HAP-1 (cell line): Measurements from ENCODE around the gene TFF2.

Source experiments
- DNase-seq, 2 experiments: peaks; one replicate each; pipeline ENCODE4 v3.0.0-alpha.2; 2016 to 2020; ENCODE audit warnings: low spot score in 2 of 2
- H3K27me3 ChIP-seq: fragments of 250-450 bp; sonication (Bioruptor Pico); 2 replicates; pipeline ENCODE4 v1.5.1; 2020; ENCODE audit warnings: low read depth, mild to moderate bottlenecking, moderate library complexity
- H3K36me3 ChIP-seq: fragments of 250-450 bp; sonication (Bioruptor Pico); replicated peaks from 2 replicates; pipeline ENCODE4 v1.5.1; 2020; ENCODE audit warnings: mild to moderate bottlenecking
- H3K4me1 ChIP-seq: fragments of 250-450 bp; sonication (Bioruptor Pico); 2 replicates; pipeline ENCODE4 v1.5.1; 2020; ENCODE audit warnings: mild to moderate bottlenecking
- H3K4me3 ChIP-seq: fragments of 250-450 bp; sonication (Bioruptor Pico); 2 replicates; pipeline ENCODE4 v1.5.1; 2020; ENCODE audit warnings: mild to moderate bottlenecking, moderate library complexity
- H3K9me3 ChIP-seq: fragments of 250-450 bp; sonication (Bioruptor Pico); 2 replicates; pipeline ENCODE4 v1.5.1; 2020; ENCODE audit warnings: mild to moderate bottlenecking, moderate library complexity
- in situ Hi-C: fragments of 300-500 bp; cut with MboI; formaldehyde crosslinking; loops from 3 replicates; pipeline ENCODE4 v1.14.3; 2020; ENCODE audit warnings: low sequenced_read_pairs, inconsistent platforms, mixed read lengths

The TFF2 gene

GRCh38 chr21:42351626-42352440 lies 1.0 kb upstream of the TFF2 start:
- no peaks in the 10 kb centered on the region for H3K27me3 ChIP-seq
- no peaks in the 10 kb centered on the region for H3K36me3 ChIP-seq
- in situ Hi-C loops: no loop called here
- H3K4me3 ChIP-seq: no peak overlapping the region
- DNase-seq: no peak
- H3K9me3 ChIP-seq: no peaks in the 10 kb centered on the region
- H3K4me1 ChIP-seq: no peaks in the 10 kb centered on the region

- no peaks in the 10 kb centered on the region for H3K4me1 ChIP-seq
- no peaks in the 10 kb centered on the region for H3K27me3 ChIP-seq
- H3K9me3 ChIP-seq: no peaks in the 10 kb centered on the region
- DNase-seq: no peak
- no peak overlapping the region for H3K4me3 ChIP-seq
- in situ Hi-C loops: no loop called here
- H3K36me3 ChIP-seq: no peaks in the 10 kb centered on the region
Observed at GRCh38 chr21:42350318-42350910, 380 bp downstream of the TFF2 start.

GRCh38 chr21:42349420-42350317 lies 1.1 kb downstream of the TFF2 start:
- Histone ChIP-seq H3K9me3 (no peaks in the 10 kb centered on the region), H3K4me1 (no peaks in the 10 kb centered on the region), H3K27me3 (no peaks in the 10 kb centered on the region), H3K4me3 (no peak overlapping the region), H3K36me3 (no peaks in the 10 kb centered on the region)
- in situ Hi-C loops: no loop called here
- DNase-seq: no peak

- Histone ChIP-seq H3K27me3 (no peaks in the 10 kb centered on the region), H3K4me1 (no peaks in the 10 kb centered on the region), H3K4me3 (no peak overlapping the region), H3K9me3 (no peaks in the 10 kb centered on the region), H3K36me3 (no peaks in the 10 kb centered on the region)
- in situ Hi-C loops: no loop called here
- no peak for DNase-seq
Observed at GRCh38 chr21:42348762-42349161, 2.0 kb downstream of the TFF2 start.

DNA sequence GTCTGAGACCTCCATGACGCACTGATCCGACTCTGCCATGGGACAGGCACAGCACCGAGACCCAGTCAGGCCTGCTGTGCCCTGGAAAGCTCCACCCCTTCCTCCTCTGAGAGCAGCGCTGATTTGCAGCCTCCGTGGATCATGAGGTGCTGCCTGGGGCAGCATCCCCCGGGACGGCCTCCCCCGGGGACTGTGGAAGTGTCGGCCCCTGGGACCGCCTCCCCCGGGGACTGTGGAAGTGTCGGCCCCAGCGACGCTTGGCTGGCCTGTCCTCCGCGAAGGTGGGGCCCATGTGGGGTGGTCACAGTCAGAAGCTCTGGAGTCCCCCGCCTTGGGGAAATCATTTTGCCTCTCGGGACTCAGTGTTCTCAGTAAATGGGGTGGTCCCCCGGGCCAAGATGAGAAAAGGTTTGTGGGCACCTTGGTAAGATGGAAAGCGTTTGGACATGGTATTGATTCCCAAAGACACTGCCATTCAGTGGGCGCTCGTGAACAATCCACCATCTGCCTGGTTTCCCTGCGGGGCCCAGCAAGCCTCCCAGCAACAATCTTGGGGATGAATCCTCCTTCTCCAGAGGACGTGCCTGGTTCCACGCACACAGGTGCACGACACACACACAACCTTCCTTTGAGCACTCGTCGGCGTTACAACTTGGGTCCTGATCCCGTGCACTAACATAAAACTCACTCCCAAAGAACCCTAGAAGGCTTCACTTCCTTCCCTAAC lies 3.0 kb downstream of the TFF2 start:
- Histone ChIP-seq H3K36me3 (no peaks in the 10 kb centered on the region), H3K27me3 (no peaks in the 10 kb centered on the region), H3K9me3 (no peaks in the 10 kb centered on the region), H3K4me3 (no peak overlapping the region), H3K4me1 (no peaks in the 10 kb centered on the region)
- no peak for DNase-seq
- in situ Hi-C loops: no loop called here

GRCh38 chr21:42346866-42347600 lies 3.8 kb downstream of the TFF2 start:
- H3K9me3 ChIP-seq: no peaks in the 10 kb centered on the region
- no peaks in the 10 kb centered on the region for H3K36me3 ChIP-seq
- H3K27me3 ChIP-seq: no peaks in the 10 kb centered on the region
- H3K4me3 ChIP-seq: no peak overlapping the region
- DNase-seq: no peak
- in situ Hi-C loops: no loop called here
- no peaks in the 10 kb centered on the region for H3K4me1 ChIP-seq

GRCh38 chr21:42346441-42346840 lies 4.4 kb downstream of the TFF2 start:
- Histone ChIP-seq H3K27me3 (no peaks in the 10 kb centered on the region), H3K4me1 (no peaks in the 10 kb centered on the region), H3K4me3 (no peak overlapping the region), H3K9me3 (no peaks in the 10 kb centered on the region), H3K36me3 (no peaks in the 10 kb centered on the region)
- DNase-seq: no peak
- in situ Hi-C loops: no loop called here

DNA sequence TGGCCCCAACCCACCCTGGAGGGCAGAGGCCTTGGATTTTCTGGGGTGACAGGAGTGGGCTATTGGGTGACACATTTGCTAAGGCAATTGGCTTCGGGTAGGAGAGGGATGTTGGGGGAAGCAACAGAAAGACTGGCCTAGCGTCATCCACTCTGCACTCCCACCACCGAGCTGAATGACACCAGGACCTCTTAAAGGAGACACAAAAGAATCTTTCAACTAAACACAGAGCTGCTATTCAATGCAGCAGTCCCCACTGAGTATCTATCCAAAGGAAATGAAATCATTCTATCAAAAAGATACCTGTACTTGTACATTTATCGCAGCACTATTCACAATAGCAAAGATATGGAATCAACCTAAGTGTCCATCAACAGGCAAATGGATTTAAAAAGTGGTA lies 6.2 kb downstream of the TFF2 start:
- H3K27me3 ChIP-seq: no peaks in the 10 kb centered on the region
- in situ Hi-C loops: no loop called here
- H3K9me3 ChIP-seq: no peaks in the 10 kb centered on the region
- no peaks in the 10 kb centered on the region for H3K4me1 ChIP-seq
- no peaks in the 10 kb centered on the region for H3K36me3 ChIP-seq
- no peak overlapping the region for H3K4me3 ChIP-seq
- no peak for DNase-seq

DNA sequence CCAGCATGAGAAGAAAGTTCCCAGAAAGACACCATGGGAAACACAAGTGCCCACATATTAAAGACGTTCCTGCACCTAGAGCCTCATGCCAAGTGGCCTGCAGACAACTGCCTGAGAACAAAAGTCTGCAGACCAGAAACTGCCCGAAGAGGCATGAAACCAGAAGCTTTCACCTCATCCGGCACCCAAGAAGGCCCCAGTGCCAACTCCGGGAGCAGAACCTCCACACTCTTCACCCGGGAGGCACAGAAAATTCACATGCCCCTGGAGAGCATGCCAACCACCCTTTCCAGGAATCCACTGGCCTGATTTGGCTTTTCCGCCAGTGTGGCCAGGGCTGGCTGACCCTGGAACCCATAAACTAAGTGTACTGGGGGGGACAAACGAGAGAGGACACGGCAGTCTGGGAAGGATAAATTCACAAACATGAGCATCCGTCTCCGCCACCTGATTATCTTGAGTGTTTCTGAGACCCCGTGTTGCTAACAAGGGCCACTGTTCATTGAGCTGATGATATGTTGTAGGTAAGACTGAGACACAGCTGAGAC lies 6.8 kb downstream of the TFF2 start:
- H3K9me3 ChIP-seq: no peaks in the 10 kb centered on the region
- no peaks in the 10 kb centered on the region for H3K4me1 ChIP-seq
- H3K27me3 ChIP-seq: no peaks in the 10 kb centered on the region
- in situ Hi-C loops: no loop called here
- no peak for DNase-seq
- H3K36me3 ChIP-seq: no peaks in the 10 kb centered on the region
- no peak overlapping the region for H3K4me3 ChIP-seq

- Histone ChIP-seq H3K36me3 (no peaks in the 10 kb centered on the region), H3K9me3 (no peaks in the 10 kb centered on the region), H3K4me3 (no peak overlapping the region), H3K27me3 (no peaks in the 10 kb centered on the region), H3K4me1 (no peaks in the 10 kb centered on the region)
- DNase-seq: no peak
- in situ Hi-C loops: no loop called here
Observed at GRCh38 chr21:42343556-42343955, 7.2 kb downstream of the TFF2 start.

- no peaks in the 10 kb centered on the region for H3K27me3 ChIP-seq
- no peak overlapping the region for H3K4me3 ChIP-seq
- H3K9me3 ChIP-seq: no peaks in the 10 kb centered on the region
- no peaks in the 10 kb centered on the region for H3K4me1 ChIP-seq
- in situ Hi-C loops: no loop called here
- no peak for DNase-seq
- no peaks in the 10 kb centered on the region for H3K36me3 ChIP-seq
Observed at GRCh38 chr21:42343101-42343500, 7.7 kb downstream of the TFF2 start.

DNA sequence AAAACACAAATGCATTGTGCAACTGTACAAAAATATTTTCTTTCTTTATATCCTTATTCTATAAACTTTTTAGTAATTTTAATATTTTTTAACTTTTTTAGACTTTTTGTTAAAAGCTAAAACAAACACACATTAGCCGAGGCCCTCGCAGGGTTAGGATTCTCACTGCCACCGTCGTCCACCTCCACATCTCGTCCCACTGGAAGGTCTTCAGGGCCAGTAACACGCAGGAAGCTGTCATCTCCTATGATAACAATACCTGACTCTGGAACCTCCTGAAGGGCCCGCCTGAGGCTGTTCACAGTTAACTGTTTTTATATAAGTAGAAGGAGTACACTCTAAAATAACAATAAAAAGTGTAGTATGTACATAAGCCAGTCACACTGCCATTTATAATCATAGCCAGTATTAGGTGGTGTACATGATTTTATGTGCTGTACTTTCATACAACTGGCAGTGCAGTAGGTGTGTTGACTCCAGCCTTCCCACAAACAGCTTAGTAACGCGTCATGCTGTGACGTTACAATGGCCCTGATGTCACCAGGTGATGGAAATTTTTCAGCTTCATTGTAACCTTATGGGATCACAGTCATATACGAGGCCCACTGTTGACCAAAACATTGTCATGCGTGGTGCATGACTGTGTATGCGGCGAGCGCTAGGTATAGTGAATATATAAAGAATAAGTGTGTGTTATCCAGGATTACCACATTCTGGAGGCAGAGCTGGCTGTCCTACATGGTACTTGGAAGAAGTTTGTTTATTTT lies 8.8 kb downstream of the TFF2 start:
- H3K36me3 ChIP-seq: no peaks in the 10 kb centered on the region
- DNase-seq: no peak
- in situ Hi-C loops: no loop called here
- no peaks in the 10 kb centered on the region for H3K9me3 ChIP-seq
- H3K27me3 ChIP-seq: no peaks in the 10 kb centered on the region
- H3K4me1 ChIP-seq: no peaks in the 10 kb centered on the region
- no peak overlapping the region for H3K4me3 ChIP-seq
